Measurements from ENCODE around the gene CYSRT1. TPM values are rescaled to one million over a fixed set of nuclear protein-coding genes. Genes with fewer than 3 reads are reported as not detected.

Gene CYSRT1
- total and polyA plus RNA-seq, 2 donors from 2014 or later, result 0.94 to 1.3 TPM

DNA sequence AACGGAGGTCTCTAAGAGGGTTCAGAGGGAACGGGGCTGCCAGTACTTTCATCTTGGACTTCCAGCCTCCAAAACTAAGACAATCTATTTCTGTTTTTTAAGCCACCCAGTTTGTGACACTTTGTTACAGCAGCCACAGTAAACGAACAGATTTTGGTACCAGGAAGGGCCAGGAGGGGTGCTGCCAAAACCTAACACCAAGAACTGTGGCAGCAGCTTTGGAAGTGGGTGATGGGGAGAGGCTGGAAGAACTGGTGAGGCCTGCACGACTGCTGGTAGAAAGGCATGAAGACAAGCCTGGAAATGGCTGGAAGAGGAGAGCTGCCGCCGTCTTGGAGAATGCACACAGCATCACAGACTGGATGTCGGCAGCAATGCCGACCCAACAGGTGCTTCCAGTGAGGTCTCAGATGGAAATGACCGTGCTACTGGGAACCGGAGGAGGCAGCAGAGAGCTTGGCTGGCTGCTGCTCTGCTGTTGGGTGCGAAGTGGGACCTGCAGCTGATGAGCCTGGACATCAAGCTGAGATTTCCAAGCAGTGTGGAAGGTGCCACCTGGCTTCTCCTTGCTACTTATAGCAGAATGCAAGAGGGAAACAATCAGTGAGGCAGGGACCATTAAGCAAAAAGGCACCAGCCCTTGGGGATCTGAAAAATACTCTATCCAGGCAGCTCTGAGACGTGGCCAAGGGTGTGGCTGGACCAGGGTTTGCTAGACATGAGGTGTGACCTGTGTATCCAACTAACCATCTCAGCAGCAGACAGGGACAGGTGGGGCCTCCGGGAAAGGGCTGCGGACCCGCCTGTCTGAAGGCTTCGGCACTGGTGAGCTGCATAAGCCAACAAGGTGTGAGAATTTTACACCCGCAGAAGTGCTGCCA, 48.4 kb upstream of the CYSRT1 start:
- Histone ChIP-seq H3K27me3 (ENCODE audit: control insufficient read depth, insufficient read depth, low read length) (no peaks in the 10 kb centered on the region), H3K4me3 (ENCODE audit: low read length in 3 of 3) (no peak overlapping the region), H3K36me3 (ENCODE audit: control insufficient read depth in 2 of 3, insufficient read depth in 3 of 3, low read length in 3 of 3) (peaks cover 0 to 8% (median 7%) of the 10 kb centered on the region in 3 donors), H3K4me1 (ENCODE audit: control insufficient read depth in 2 of 3, insufficient read depth in 2 of 3, low read depth in 1 of 3, low read length in 3 of 3) (peaks cover 0 to 2% (median 0%) of the 10 kb centered on the region in 3 donors), H3K9me3 (ENCODE audit: control insufficient read depth in 2 of 3, insufficient read depth in 1 of 3, low read length in 3 of 3) (no peaks in the 10 kb centered on the region), H3K9ac (ENCODE audit: low read length in 3 of 3) (no peak overlapping the region), H3K27ac (ENCODE audit: low read depth in 2 of 2, low read length in 2 of 2) (no peak overlapping the region)
- FAIRE-seq, result no peak
- no peak for DNase-seq
- intact Hi-C loops (cut with DNase I), result no loop called here
- TF ChIP-seq, protein P1, sequence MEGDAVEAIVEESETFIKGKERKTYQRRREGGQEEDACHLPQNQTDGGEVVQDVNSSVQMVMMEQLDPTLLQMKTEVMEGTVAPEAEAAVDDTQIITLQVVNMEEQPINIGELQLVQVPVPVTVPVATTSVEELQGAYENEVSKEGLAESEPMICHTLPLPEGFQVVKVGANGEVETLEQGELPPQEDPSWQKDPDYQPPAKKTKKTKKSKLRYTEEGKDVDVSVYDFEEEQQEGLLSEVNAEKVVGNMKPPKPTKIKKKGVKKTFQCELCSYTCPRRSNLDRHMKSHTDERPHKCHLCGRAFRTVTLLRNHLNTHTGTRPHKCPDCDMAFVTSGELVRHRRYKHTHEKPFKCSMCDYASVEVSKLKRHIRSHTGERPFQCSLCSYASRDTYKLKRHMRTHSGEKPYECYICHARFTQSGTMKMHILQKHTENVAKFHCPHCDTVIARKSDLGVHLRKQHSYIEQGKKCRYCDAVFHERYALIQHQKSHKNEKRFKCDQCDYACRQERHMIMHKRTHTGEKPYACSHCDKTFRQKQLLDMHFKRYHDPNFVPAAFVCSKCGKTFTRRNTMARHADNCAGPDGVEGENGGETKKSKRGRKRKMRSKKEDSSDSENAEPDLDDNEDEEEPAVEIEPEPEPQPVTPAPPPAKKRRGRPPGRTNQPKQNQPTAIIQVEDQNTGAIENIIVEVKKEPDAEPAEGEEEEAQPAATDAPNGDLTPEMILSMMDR (IDR thresholded peaks at IDR 0.05; ENCODE audit: borderline replicate concordance, extremely low read depth, insufficient read depth), result peak; percentile 45

DNA sequence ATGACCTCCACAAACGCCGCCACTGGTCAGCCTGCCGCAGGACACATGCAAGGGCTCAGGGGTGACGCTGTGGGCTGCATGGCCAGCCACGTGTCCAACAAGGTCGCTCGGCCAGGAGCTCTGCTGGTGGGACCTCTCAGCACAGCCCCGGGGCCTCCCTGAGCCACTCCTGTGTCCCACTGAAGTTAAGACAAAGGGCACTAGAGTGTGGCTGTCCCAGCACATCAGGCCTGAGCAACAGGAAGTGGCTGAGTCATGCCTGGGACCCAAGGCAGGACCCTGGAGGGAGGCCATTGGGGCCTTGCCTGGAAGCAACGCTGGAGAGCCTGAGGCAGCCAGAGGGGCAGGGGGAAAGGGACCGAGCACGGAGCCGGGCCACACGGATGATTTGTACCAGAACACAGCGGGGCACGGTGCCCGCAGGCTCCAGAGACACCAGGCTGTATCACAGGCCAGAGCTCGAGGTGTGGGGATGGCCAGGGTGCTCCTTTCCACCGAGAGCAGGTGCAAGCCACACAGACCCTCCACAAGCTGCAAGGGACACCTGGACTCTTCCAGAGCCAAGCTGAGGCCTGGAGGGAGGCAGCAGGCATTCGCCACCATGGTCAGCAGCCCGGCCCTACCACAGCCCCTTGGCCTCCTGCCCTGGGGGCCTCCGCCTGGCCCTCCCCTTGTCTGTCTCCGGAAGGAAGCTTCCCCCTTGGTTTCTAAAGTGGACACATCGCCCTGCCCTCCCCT, 46.6 kb upstream of the CYSRT1 start:
- no peak overlapping the region for H3K27ac ChIP-seq (ENCODE audit: low read depth in 2 of 2, low read length in 2 of 2)
- H3K4me1 ChIP-seq (ENCODE audit: control insufficient read depth in 2 of 3, insufficient read depth in 2 of 3, low read depth in 1 of 3, low read length in 3 of 3), result peaks cover 0 to under 1% (median 0%) of the 10 kb centered on the region in 3 donors
- H3K4me3 ChIP-seq (ENCODE audit: low read length in 3 of 3), result no peak overlapping the region
- DNase-seq, result no peak
- no peaks in the 10 kb centered on the region for H3K9me3 ChIP-seq (ENCODE audit: control insufficient read depth in 2 of 3, insufficient read depth in 1 of 3, low read length in 3 of 3)
- H3K27me3 ChIP-seq (ENCODE audit: control insufficient read depth, insufficient read depth, low read length), result no peaks in the 10 kb centered on the region
- no peak overlapping the region for H3K9ac ChIP-seq (ENCODE audit: low read length in 3 of 3)
- H3K36me3 ChIP-seq (ENCODE audit: control insufficient read depth in 2 of 3, insufficient read depth in 3 of 3, low read length in 3 of 3), result peaks cover 0 to 18% (median 16%) of the 10 kb centered on the region in 3 donors
- no peak for FAIRE-seq
- intact Hi-C loops (cut with DNase I), result no loop called here
- TF ChIP-seq, protein P1 (IDR thresholded peaks at IDR 0.05; ENCODE audit: borderline replicate concordance, extremely low read depth, insufficient read depth), result no peak

DNA sequence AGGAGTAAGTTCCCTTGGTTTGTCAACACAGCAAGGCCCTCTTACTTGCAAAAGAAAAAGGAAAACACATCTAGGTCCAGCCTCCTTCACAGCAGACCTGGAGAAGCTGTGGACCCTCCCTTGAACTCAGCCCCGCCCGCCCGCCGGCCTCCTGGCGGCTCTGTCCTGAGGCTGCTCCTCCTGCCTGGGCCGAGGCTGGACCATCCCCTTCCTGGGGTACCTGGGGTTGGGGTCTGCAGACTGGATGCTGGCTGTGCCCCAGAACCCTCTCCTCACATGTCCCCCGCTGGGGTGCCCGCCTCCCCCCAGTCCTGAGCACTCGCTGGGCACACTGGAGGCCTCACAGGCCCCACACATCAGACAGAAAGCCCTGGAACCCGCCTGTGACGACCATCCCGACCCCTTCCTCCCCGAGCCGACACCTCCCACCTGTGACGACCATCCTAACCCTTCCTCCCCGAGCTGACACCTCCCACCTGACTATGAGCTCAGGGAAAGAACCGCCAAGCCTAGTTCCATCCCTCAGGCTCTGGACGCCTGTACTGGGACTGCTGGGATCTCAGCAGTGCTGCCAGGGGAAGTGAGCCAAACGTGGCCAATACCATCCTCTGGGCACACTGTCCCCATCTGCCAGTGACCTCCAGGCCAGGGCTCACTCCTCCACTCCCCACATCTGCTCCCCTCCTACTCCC, 45.9 kb upstream of the CYSRT1 start:
- no peak overlapping the region for H3K4me3 ChIP-seq (ENCODE audit: low read length in 3 of 3)
- no peak overlapping the region for H3K9ac ChIP-seq (ENCODE audit: low read length in 3 of 3)
- TF ChIP-seq, protein P1 (IDR thresholded peaks at IDR 0.05; ENCODE audit: borderline replicate concordance, extremely low read depth, insufficient read depth), result no peak
- H3K9me3 ChIP-seq (ENCODE audit: control insufficient read depth in 2 of 3, insufficient read depth in 1 of 3, low read length in 3 of 3), result no peaks in the 10 kb centered on the region
- H3K27ac ChIP-seq (ENCODE audit: low read depth in 2 of 2, low read length in 2 of 2), result no peak overlapping the region
- peaks cover 0 to 22% (median 22%) of the 10 kb centered on the region in 3 donors for H3K36me3 ChIP-seq (ENCODE audit: control insufficient read depth in 2 of 3, insufficient read depth in 3 of 3, low read length in 3 of 3)
- no peaks in the 10 kb centered on the region for H3K27me3 ChIP-seq (ENCODE audit: control insufficient read depth, insufficient read depth, low read length)
- intact Hi-C loops (cut with DNase I), result no loop called here
- DNase-seq (no peak), FAIRE-seq (no peak)
- H3K4me1 ChIP-seq (ENCODE audit: control insufficient read depth in 2 of 3, insufficient read depth in 2 of 3, low read depth in 1 of 3, low read length in 3 of 3), result no peaks in the 10 kb centered on the region
